AG10803 (cell line): ENCODE results near the gene DENND4B.
A peak's percentile ranks its signal among the peaks of the same experiment; 100 is the strongest.
"Not testable (repeated sequence)": the region's sequence is repeated elsewhere in the genome, so short reads cannot be mapped to it uniquely, and the experiment has no call there.

Experiments
- DNase-seq: peaks from one replicate; pipeline ENCODE4 v3.0.0; 2010; ENCODE audit warnings: low read depth
- H3K4me3 ChIP-seq: 2 replicates; pipeline ENCODE4 v1.5.1; 2011; ENCODE audit warnings: mild to moderate bottlenecking, low read length, control low read depth
- TF ChIP-seq, protein P1 (sequence below): conservative IDR thresholded peaks from 2 replicates; pipeline ENCODE4 v1.5.1; 2011; ENCODE audit warnings: mild to moderate bottlenecking, low read length, control low read depth, inconsistent platforms

Gene DENND4B

DNA sequence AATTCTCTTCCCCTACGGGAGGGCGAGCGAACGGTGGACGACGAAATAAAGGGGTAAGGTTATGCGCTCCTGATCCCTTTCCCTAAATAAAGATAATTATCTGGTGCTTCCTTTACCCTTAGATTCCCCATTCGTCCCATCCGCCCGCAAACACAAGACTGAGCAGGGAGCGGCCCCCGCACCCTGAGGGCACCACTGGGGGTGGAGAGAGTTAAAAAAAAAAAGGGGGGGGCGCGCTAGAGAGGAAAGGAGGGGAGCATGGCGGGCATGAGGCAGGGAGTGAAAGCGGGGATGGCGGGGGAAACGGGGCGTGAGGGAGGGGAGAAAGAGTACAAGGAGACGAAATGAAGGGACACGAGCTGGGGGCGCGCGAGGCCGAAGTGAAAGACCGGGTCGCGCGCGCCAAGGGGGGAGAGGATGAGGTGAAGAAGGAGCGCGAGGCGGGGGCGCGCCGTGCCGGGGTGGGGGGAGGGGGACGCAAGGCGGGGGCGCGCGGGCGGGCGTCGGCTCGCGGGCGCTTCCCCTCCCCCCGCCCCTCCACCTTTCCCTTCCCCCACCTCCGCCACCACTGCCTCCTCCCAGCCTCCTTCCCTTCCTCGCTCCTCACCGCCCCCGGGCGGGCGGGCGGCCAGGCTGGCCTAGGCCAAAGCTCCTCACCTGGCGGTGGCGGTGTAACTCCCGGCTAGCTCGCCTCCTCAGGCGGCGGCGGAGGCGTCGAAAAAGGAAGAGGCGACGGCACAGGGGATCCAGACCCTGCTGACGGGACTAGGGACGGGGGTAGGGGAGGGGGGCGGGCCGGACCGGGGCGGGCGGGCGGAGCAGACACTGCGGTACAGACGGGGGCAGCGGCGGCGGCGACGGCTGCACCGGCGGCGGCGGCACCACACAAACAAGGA, 24.2 kb downstream of the DENND4B start:
- TF ChIP-seq, protein P1, sequence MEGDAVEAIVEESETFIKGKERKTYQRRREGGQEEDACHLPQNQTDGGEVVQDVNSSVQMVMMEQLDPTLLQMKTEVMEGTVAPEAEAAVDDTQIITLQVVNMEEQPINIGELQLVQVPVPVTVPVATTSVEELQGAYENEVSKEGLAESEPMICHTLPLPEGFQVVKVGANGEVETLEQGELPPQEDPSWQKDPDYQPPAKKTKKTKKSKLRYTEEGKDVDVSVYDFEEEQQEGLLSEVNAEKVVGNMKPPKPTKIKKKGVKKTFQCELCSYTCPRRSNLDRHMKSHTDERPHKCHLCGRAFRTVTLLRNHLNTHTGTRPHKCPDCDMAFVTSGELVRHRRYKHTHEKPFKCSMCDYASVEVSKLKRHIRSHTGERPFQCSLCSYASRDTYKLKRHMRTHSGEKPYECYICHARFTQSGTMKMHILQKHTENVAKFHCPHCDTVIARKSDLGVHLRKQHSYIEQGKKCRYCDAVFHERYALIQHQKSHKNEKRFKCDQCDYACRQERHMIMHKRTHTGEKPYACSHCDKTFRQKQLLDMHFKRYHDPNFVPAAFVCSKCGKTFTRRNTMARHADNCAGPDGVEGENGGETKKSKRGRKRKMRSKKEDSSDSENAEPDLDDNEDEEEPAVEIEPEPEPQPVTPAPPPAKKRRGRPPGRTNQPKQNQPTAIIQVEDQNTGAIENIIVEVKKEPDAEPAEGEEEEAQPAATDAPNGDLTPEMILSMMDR: no peak
- H3K4me3 ChIP-seq: peak overlapping the region; percentile 89
- DNase-seq: no peak

DNA sequence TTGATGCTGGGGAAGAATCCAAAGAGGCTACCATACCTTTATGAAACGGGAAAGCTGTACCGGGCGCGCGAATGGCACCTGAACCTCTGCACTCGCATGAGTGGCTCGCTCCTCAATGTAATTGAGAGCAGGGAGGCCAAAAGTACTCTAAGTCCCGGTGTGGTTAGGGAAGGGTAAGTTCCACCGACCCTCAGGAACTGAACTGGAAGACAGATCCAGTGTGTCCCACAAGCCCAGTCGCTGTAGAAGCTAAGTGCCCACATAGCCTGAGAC, 24.8 kb downstream of the DENND4B start:
- TF ChIP-seq, protein P1: no peak
- H3K4me3 ChIP-seq: peak overlapping the region; percentile 89
- DNase-seq: no peak

DNA sequence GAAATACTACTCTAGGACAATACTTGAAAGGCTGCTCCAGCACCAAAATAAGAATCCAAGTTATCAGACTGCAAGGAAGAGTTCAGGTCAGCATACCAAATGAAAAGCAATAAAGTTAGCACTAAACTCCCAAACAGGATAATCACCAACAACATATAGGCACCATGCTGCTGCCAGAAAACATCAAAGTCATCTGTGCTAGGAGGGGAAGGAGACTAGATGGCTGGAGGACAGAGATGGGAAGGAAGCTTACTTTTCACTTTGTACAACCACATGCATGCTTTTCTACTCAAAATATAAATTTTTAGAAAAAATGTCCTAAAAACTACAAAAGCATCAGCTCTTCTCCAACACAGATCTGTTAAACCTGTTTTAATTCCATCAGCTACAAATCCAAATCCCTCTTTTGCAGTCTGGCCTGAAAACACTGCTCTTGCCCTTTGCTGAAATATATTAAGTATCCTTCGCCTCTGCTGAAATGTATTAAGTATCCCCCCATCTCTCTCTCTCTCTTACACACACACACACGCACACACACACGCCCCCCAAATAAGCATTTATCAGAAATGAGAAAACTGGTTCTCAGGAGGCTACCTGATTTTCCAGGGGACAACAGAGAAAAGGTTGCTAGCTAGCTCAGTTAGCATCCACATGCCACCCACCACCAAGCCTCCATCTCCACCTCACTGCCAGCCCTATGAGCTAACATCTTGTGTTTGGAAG, 25.3 kb downstream of the DENND4B start:
- peak overlapping the region; percentile 89 for H3K4me3 ChIP-seq
- TF ChIP-seq, protein P1: no peak
- no peak for DNase-seq

DNA sequence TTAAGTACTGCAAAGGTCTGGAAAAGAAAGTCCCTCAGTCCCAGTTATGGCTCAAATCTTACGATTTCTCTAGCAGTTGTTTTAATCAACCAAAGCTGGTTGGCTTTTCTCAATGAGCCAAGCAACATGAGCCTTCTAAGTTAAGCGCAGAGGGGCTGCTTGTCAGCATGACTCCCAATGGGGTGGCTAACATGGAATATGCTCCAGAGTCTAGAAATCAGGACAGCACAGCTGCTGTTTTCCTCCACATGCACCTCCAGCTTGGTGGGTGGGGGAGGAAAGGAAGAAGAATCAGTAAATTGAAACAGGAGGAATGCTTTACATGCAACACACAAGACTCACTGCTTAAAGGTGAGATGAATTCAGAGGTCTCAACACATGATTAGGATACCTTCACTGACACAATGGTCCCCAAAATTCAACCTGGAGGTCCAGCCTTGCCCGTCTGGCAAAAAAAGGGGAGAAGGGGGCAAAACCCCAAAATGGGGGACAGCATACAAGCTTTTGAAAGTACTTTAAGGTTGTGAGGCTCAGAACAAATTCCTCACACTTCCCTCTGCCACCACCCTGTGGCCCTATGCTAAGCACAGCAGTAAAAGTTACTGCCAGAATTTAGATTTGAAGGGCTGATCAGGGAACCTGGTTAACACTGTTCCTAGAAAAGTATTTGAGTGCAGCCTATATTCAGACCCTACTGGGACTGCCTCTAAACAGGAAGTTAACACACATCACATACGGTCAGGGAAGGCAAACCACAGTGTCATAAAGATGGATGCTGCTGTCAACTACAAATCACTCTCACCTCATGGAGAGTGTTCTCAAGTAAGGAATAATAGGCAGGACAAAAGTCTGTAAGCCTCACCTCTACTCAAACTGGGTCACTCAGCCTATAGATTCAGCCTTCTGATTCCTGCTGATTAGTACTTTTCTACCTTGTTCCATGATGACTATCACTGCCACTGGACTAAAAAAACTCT, 26.4 kb downstream of the DENND4B start:
- H3K4me3 ChIP-seq: peak overlapping the region; percentile 89
- TF ChIP-seq, protein P1: peak; percentile 46
- DNase-seq: peak; percentile 28

DNA sequence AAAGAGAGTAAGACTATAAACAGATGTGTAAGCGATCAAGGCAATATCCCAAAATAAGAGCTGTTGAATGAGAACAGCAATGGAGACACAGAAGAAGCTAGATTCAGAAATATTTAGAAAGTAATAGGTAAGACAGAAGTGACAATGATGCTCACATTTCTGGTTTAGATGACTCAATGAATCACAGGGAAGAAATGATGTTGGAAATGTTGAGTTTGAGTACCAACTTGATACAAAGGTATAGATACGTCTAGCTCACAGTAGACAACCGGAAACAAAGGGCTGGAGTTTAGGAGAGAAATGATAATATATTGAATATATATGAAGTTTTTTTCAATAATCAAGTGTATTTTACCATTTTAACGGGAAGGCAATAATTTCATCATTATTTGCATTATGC, 30.2 kb downstream of the DENND4B start:
- no peak for DNase-seq
- TF ChIP-seq, protein P1: no peak
- H3K4me3 ChIP-seq: no peak overlapping the region

DNA sequence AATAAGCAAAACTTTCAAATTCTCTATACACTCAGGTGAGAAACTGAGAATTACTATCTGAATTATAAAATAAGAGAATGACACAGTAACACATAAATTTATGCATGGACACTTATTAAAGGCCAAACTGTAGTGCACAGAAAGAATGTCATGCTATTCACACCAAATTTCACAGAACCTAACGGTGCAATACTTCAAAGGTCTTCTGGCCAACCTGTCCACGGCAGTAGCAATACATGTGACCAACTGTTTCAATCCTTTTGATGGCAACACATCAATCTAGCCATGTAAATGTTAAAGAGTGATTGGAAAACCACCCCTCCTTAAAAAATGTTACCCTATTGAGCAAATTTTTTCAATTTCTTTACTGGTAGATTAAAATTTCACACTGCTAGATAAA, 34.2 kb downstream of the DENND4B start:
- no peak overlapping the region for H3K4me3 ChIP-seq
- DNase-seq: no peak
- TF ChIP-seq, protein P1: no peak

DNA sequence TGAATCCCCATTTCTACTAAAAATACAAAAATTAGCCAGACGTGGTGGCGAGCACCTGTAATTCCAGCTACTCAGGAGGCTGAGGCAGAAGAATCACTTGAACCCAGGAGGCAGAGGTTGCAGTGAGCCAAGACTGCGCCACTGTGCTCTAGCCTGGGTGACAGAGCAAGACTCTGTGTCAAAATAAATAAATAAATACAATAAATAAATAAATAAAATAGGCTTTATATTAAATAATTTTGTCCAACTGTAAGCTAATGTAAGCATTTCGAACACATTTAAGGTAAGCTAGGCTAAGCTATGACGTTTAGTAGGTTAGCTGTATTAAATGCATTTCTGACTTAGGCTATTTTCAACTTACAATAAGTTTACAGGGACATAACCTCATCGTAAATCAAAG, 36.0 kb downstream of the DENND4B start:
- not testable (repeated sequence) for DNase-seq, H3K4me3 ChIP-seq
